Adrenal gland (tissue), 12 donors: Measurements from ENCODE around the gene KCNN3. TPM values are rescaled to one million over a fixed set of nuclear protein-coding genes. Genes with fewer than 3 reads are reported as not detected.
A peak's percentile ranks its signal among the peaks of the same experiment; 100 is the strongest.

Source experiments
- DNase-seq, 7 donors: peaks; one replicate each; pipeline ENCODE4 v3.0.0-alpha.2; 2019 to 2020
- H3K27ac ChIP-seq, 5 donors: fragments of 200-600 bp; sonication (generic) in 4 of 5; 1 replicate in 3 of 5; 2 replicates in 2 of 5; pipeline versions ENCODE4 v1.5.1 to v1.8.0; 2016 to 2020; ENCODE audit warnings: mild to moderate bottlenecking in 1 of 5
- H3K27me3 ChIP-seq: fragments of 200-600 bp; 2 replicates; pipeline ENCODE4 v1.8.0; 2021
- H3K36me3 ChIP-seq, 2 donors: fragments of 200-600 bp; replicated peaks in 1 of 2; 1 replicate in 1 of 2; 2 replicates in 1 of 2; pipeline versions ENCODE4 v1.5.1 to v1.8.0; 2018 to 2022
- H3K4me1 ChIP-seq, 2 donors: fragments of 200-600 bp; replicated peaks in 1 of 2; 1 replicate in 1 of 2; 2 replicates in 1 of 2; pipeline versions ENCODE4 v1.5.1 to v1.8.0; 2018 to 2021
- H3K4me3 ChIP-seq, 4 donors: fragments of 200-600 bp; sonication (generic) in 3 of 4; one replicate each; pipeline ENCODE4 v1.5.1; 2016 to 2018
- H3K9me3 ChIP-seq, 3 donors: fragments of 200-600 bp; sonication (generic) in 1 of 3; replicated peaks in 1 of 3; 1 replicate in 2 of 3; 2 replicates in 1 of 3; pipeline versions ENCODE4 v1.5.1 to v1.8.0; 2016 to 2021
- POLR2A ChIP-seq, 2 donors: fragments of 450-650 bp; IDR thresholded peaks; one replicate each; pipeline ENCODE4 v1.6.1; 2017; ENCODE audit warnings: antibody characterized with exemption in 2 of 2, mild to moderate bottlenecking in 2 of 2, moderate library complexity in 1 of 2
- WGBS, 4 donors: extraction: QIAGEN DNeasy Blood & Tissue Kit in 2 of 4; methylation state at CpG; one replicate each; pipeline versions ENCODE4 v1.1.5 to v1.1.7; 2013 to 2017; 5-methylcytosine and 5-hydroxymethylcytosine counted together
- intact Hi-C, 2 donors: fragments of 100-400 bp; cut with DNase I; formaldehyde crosslinking; loops; one replicate each; pipeline versions ENCODE4 v1.14.1 to v1.15.0; 2022 to 2023
- polyA plus RNA-seq, 3 donors: library from polyadenylated mRNA; stranded (reverse); fragments of 200-250 nt in 2 of 3; fragments of 350-450 nt in 1 of 3; fragmentation: Illumina TruSeq in 1 of 3; extraction: RNeasy Lipid Tissue Mini Kit (QIAGEN cat#74804) in 1 of 3; gene quantifications; one replicate each; pipeline ENCODE4 v1.2.3, GENCODE V29; 2013 to 2014
- total RNA-seq, 9 donors: library from RNA; depleted of rRNA in 4 of 9; stranded (reverse); fragments of >200 nt in 4 of 9; fragments of 120-200 nt in 1 of 9; fragmentation: NEBNext Ultra II Directional in 1 of 9; extraction: Animal tissue kit (Norgen Biotek cat#: 25700) in 1 of 9; gene quantifications; one replicate each; pipeline versions ENCODE4 v1.1.0 to v1.2.4, GENCODE V29; 2013 to 2023
- TF ChIP-seq, protein P1 (sequence below), 6 experiments: fragments of 450-650 bp in 4 of 6; fragments of 200-600 bp in 2 of 6; sonication (generic) in 1 of 6; IDR thresholded peaks; 1 replicate in 5 of 6; 2 replicates in 1 of 6; pipeline versions ENCODE4 v1.5.1 to v1.8.0; 2016 to 2021; ENCODE audit warnings: antibody characterized with exemption in 6 of 6, mild to moderate bottlenecking in 2 of 6, moderate library complexity in 1 of 6
- donor health status: healthy with polysubstance abuse.
- donor health status: Bipolar disorder and iron deficiency.
- donor health status: DM: yes; HTN: yes; CAD: no.
- donor health status: DM: no; HTN: no; CAD: no.
- donor health status: DM: no; HTN: no; CAD: no.
- donor health status: DM: yes; HTN: yes; CAD: no.

Gene KCNN3
- total and polyA plus RNA-seq, 12 donors, result 0.17 to 2.3 (median 0.97) TPM

DNA sequence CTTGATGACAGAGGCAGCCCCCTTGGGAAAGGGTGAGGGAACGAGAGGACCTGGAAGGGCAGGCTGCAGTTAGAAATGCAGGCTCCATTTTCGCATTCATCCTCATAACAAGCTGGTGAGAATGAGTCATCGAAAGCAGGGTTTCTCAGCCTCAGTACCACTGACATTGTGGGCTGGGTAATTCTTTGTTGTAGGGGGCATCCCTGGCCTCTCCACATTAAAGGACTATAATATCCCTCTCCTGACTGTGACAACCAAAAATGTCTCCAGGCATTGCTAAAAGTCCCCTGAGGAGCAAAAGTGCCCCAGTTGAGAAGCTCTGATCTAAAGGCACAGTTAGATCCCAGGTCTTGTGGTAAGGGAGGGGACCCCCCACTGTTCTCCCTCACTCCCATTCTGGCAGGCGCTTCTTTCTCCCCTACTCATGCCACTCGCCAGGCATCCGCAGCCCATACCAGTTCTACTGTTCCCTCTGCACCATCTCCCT, 20.4 kb downstream of the KCNN3 start:
- no peak overlapping the region for H3K27ac ChIP-seq

GRCh38 chr1:154848983-154849382, 21.1 kb downstream of the KCNN3 start:
- Histone ChIP-seq H3K4me3 (no peak overlapping the region), H3K27ac (no peak overlapping the region), H3K27me3 (no peaks in the 10 kb centered on the region), H3K9me3 (no peaks in the 10 kb centered on the region), H3K36me3 (no peaks in the 10 kb centered on the region), H3K4me1 (no peaks in the 10 kb centered on the region)
- TF ChIP-seq, protein P1, sequence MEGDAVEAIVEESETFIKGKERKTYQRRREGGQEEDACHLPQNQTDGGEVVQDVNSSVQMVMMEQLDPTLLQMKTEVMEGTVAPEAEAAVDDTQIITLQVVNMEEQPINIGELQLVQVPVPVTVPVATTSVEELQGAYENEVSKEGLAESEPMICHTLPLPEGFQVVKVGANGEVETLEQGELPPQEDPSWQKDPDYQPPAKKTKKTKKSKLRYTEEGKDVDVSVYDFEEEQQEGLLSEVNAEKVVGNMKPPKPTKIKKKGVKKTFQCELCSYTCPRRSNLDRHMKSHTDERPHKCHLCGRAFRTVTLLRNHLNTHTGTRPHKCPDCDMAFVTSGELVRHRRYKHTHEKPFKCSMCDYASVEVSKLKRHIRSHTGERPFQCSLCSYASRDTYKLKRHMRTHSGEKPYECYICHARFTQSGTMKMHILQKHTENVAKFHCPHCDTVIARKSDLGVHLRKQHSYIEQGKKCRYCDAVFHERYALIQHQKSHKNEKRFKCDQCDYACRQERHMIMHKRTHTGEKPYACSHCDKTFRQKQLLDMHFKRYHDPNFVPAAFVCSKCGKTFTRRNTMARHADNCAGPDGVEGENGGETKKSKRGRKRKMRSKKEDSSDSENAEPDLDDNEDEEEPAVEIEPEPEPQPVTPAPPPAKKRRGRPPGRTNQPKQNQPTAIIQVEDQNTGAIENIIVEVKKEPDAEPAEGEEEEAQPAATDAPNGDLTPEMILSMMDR (IDR thresholded peaks at IDR 0.05), result no peak
- TF ChIP-seq POLR2A (IDR thresholded peaks at IDR 0.05), result no peak
- DNase-seq, result no peak
- intact Hi-C loops, result no loop called here
- WGBS, 4 donors, result 87 to 95% (median 91%) methylated on average over 4 of the region's 4 CpGs

More for the DNA sequence above, 20.4 kb downstream of the KCNN3 start:
- no peaks in the 10 kb centered on the region for H3K4me1 ChIP-seq
- WGBS, 4 donors, result 90 to 95% (median 92%) methylated on average over 6 of the region's 6 CpGs
- DNase-seq, result no peak
- no peaks in the 10 kb centered on the region for H3K27me3 ChIP-seq
- no peaks in the 10 kb centered on the region for H3K36me3 ChIP-seq
- no peaks in the 10 kb centered on the region for H3K9me3 ChIP-seq
- intact Hi-C loops, result no loop called here
- TF ChIP-seq, protein P1 (IDR thresholded peaks at IDR 0.05), result no peak
- TF ChIP-seq POLR2A (IDR thresholded peaks at IDR 0.05), result no peak
- H3K4me3 ChIP-seq, result no peak overlapping the region

DNA sequence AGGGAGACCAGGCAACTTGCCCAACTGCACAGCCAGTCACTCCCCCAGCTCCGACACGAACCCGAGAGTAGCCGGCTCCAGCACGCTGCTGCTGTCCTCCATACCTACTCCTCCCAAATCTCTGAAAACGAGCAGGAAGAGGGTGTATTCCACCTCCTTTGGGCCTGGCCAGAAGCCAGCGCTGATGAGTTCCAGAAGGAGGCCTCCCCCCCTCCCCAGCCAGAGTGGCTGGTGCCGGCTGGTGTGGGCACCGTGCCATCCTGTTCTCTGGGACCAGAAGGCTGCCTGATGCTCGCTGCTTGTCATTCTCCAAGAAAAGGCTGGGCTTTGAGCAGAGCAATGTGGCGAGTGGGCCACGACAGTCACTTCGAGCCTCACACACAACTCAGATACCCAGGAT, 22.2 kb downstream of the KCNN3 start:
- no peaks in the 10 kb centered on the region for H3K4me1 ChIP-seq
- DNase-seq, result peak in 1 of 7 donors; percentile 67
- TF ChIP-seq POLR2A (IDR thresholded peaks at IDR 0.05), result no peak
- TF ChIP-seq, protein P1 (IDR thresholded peaks at IDR 0.05), result no peak
- H3K27ac ChIP-seq, result no peak overlapping the region
- H3K27me3 ChIP-seq, result no peaks in the 10 kb centered on the region
- no peaks in the 10 kb centered on the region for H3K9me3 ChIP-seq
- WGBS, 4 donors, result 47 to 70% (median 60%) methylated on average over 9 to 13 of the region's 13 CpGs
- H3K4me3 ChIP-seq, result no peak overlapping the region
- no peaks in the 10 kb centered on the region for H3K36me3 ChIP-seq
- intact Hi-C loops, result no loop called here

- 78 to 81% (median 80%) methylated on average over 14 to 19 of the region's 19 CpGs for WGBS, 4 donors
- DNase-seq, result no peak
- Histone ChIP-seq H3K4me1 (no peaks in the 10 kb centered on the region), H3K36me3 (no peaks in the 10 kb centered on the region), H3K9me3 (no peaks in the 10 kb centered on the region), H3K4me3 (no peak overlapping the region), H3K27ac (no peak overlapping the region), H3K27me3 (no peaks in the 10 kb centered on the region)
- intact Hi-C loops, result no loop called here
- TF ChIP-seq POLR2A (IDR thresholded peaks at IDR 0.05), result no peak
- TF ChIP-seq, protein P1 (IDR thresholded peaks at IDR 0.05), result no peak
Measured at GRCh38 chr1:154846565-154847442, 23.3 kb downstream of the KCNN3 start.
